MM.1S (cell line): ENCODE results near the gene TSPAN7.

Experiments
- DNase-seq: peaks from one replicate; pipeline ENCODE4 v3.0.0-alpha.2; 2015
- H2AFZ ChIP-seq: fragments of 300-600 bp; sonication (generic); 2 replicates; pipeline ENCODE4 v1.6.0; 2016; ENCODE audit warnings: antibody characterized with exemption, low read length
- H3F3A ChIP-seq: fragments of 300-600 bp; sonication (generic); 2 replicates; pipeline ENCODE4 v1.6.1; 2016; ENCODE audit warnings: mild to moderate bottlenecking, antibody characterized with exemption, low read length, moderate library complexity, mixed read lengths; ENCODE audit not compliant: insufficient read depth
- H3K27ac ChIP-seq: fragments of 300-600 bp; sonication (generic); 2 replicates; pipeline ENCODE4 v1.5.1; 2016; ENCODE audit warnings: mild to moderate bottlenecking, low read length
- H3K27me3 ChIP-seq: fragments of 300-600 bp; sonication (generic); replicated peaks from 2 replicates; pipeline ENCODE4 v1.6.0; 2016; ENCODE audit warnings: low read length; ENCODE audit not compliant: insufficient read depth
- H3K36me3 ChIP-seq: fragments of 300-600 bp; sonication (generic); replicated peaks from 2 replicates; pipeline ENCODE4 v1.6.1; 2016; ENCODE audit warnings: mild to moderate bottlenecking, low read length, mixed read lengths; ENCODE audit not compliant: insufficient read depth
- H3K4me1 ChIP-seq: fragments of 300-600 bp; sonication (generic); 2 replicates; pipeline ENCODE4 v1.6.1; 2016; ENCODE audit warnings: low read length, mixed read lengths
- H3K4me2 ChIP-seq: fragments of 300-600 bp; sonication (generic); 2 replicates; pipeline ENCODE4 v1.6.0; 2016; ENCODE audit warnings: low read depth, low read length
- H3K4me3 ChIP-seq: fragments of 300-600 bp; sonication (generic); 2 replicates; pipeline ENCODE4 v1.5.1; 2016; ENCODE audit warnings: low read length, mixed read lengths
- H3K79me2 ChIP-seq: fragments of 300-600 bp; sonication (generic); 2 replicates; pipeline ENCODE4 v1.6.1; 2016; ENCODE audit warnings: mixed run types, low read length, mixed read lengths
- H3K9ac ChIP-seq: fragments of 300-600 bp; sonication (generic); 2 replicates; pipeline ENCODE4 v1.6.1; 2016; ENCODE audit warnings: low read length, mixed read lengths
- H3K9me2 ChIP-seq: fragments of 300-600 bp; sonication (generic); replicated peaks from 2 replicates; pipeline ENCODE4 v1.6.1; 2016; ENCODE audit warnings: mild to moderate bottlenecking, low read length, mixed read lengths; ENCODE audit not compliant: insufficient read depth
- H3K9me3 ChIP-seq: fragments of 300-600 bp; sonication (generic); replicated peaks from 2 replicates; pipeline ENCODE4 v1.6.1; 2016; ENCODE audit warnings: mild to moderate bottlenecking, low read length, mixed read lengths; ENCODE audit not compliant: insufficient read depth
- H4K20me1 ChIP-seq: fragments of 300-600 bp; sonication (generic); 2 replicates; pipeline ENCODE4 v1.6.1; 2016; ENCODE audit warnings: mild to moderate bottlenecking, low read length, moderate library complexity, mixed read lengths; ENCODE audit not compliant: insufficient read depth
- EZH2 ChIP-seq: fragments of 300-600 bp; sonication (generic); optimal IDR thresholded peaks from 2 replicates; pipeline ENCODE3; 2017; ENCODE audit warnings: low read depth, mild to moderate bottlenecking, antibody characterized with exemption, low read length, mixed read lengths
- EZH2phosphoT487 ChIP-seq: fragments of 300-600 bp; sonication (generic); IDR thresholded peaks from 2 replicates; pipeline ENCODE4 v1.6.1; 2018; ENCODE audit warnings: antibody characterized with exemption, low read length
- TF ChIP-seq, protein P1 (sequence below): fragments of 300-600 bp; sonication (generic); IDR thresholded peaks from 2 replicates; pipeline ENCODE4 v1.5.1; 2016; ENCODE audit warnings: antibody characterized with exemption, low read length, mixed read lengths

Gene TSPAN7

GRCh38 chrX:38649221-38649620 lies 87.9 kb downstream of the TSPAN7 start:
- Histone ChIP-seq H3K4me1 (peaks cover 56% of the 10 kb centered on the region), H4K20me1 (no peaks in the 10 kb centered on the region), H3K9me2 (no peaks in the 10 kb centered on the region), H3F3A (peaks cover 16% of the 10 kb centered on the region), H3K36me3 (no peaks in the 10 kb centered on the region), H3K27me3 (no peaks in the 10 kb centered on the region), H3K27ac (no peak overlapping the region), H3K4me2 (no peak overlapping the region), H3K9me3 (no peaks in the 10 kb centered on the region), H3K4me3 (no peak overlapping the region), H3K79me2 (no peaks in the 10 kb centered on the region), H2AFZ (no peak overlapping the region), H3K9ac (no peak overlapping the region)
- TF ChIP-seq EZH2 (no peak), EZH2phosphoT487 (no peak)
- TF ChIP-seq, protein P1, sequence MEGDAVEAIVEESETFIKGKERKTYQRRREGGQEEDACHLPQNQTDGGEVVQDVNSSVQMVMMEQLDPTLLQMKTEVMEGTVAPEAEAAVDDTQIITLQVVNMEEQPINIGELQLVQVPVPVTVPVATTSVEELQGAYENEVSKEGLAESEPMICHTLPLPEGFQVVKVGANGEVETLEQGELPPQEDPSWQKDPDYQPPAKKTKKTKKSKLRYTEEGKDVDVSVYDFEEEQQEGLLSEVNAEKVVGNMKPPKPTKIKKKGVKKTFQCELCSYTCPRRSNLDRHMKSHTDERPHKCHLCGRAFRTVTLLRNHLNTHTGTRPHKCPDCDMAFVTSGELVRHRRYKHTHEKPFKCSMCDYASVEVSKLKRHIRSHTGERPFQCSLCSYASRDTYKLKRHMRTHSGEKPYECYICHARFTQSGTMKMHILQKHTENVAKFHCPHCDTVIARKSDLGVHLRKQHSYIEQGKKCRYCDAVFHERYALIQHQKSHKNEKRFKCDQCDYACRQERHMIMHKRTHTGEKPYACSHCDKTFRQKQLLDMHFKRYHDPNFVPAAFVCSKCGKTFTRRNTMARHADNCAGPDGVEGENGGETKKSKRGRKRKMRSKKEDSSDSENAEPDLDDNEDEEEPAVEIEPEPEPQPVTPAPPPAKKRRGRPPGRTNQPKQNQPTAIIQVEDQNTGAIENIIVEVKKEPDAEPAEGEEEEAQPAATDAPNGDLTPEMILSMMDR: no peak
- DNase-seq: no peak

- H3K36me3 ChIP-seq: no peaks in the 10 kb centered on the region
- no peaks in the 10 kb centered on the region for H4K20me1 ChIP-seq
- peaks cover 53% of the 10 kb centered on the region for H3K4me1 ChIP-seq
- H3K4me2 ChIP-seq: no peak overlapping the region
- no peak for DNase-seq
- no peaks in the 10 kb centered on the region for H3K9me2 ChIP-seq
- H3F3A ChIP-seq: peaks cover 16% of the 10 kb centered on the region
- H3K9ac ChIP-seq: no peak overlapping the region
- no peaks in the 10 kb centered on the region for H3K9me3 ChIP-seq
- no peaks in the 10 kb centered on the region for H3K79me2 ChIP-seq
- no peak overlapping the region for H2AFZ ChIP-seq
- H3K27ac ChIP-seq: no peak overlapping the region
- no peaks in the 10 kb centered on the region for H3K27me3 ChIP-seq
- H3K4me3 ChIP-seq: no peak overlapping the region
- no peak for TF ChIP-seq EZH2
Measured at GRCh38 chrX:38649674-38650647, 88.6 kb downstream of the TSPAN7 start.

DNA sequence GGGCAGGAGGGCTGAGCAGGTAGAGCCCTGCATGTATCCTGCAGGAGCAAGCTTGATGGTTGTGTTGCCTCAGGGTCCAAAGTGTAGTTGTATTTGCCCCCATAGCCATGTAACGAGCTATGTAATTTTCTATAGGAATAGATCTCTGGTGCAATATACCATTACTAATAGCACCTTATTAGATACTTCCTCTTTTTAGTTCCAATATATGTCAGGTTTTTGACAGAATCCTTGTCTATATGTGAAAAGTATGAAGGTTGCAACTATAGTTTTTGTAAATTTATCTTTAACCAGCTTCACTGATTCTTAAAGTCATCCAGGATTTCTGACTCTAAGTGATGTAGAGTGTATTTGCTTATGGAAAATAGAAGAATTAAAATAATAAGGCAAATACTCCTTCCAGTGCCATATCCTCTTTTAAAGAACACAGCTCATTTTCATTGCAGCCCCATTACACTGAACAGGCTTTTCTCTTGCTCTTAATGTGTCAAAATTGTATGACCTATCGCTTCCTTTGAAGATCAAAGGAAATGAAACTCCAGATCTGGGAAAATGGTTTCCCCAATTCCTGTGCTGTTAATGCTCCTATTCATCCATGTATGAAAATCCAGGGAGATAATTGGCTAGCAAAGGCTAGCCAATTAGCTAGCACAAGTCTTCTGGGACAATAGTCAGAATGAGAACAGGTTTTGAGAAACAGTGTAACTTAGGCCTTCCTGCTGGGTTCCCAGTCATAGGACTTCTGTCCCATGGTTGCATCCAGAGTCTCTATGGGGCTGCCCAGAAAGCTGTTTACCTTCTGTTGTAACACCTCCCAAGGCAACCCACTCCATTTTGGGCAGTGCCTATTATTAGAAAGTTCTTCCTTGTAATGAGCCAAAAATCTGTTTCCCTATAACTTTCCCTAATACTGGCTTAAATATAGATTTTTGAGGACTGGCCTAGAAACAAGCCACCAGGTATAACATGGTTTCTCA lies 90.6 kb downstream of the TSPAN7 start:
- Histone ChIP-seq H3K4me2 (no peak overlapping the region), H3K9me2 (no peaks in the 10 kb centered on the region), H3K9ac (no peak overlapping the region), H3F3A (peaks cover 16% of the 10 kb centered on the region), H3K9me3 (no peaks in the 10 kb centered on the region), H2AFZ (no peak overlapping the region), H3K36me3 (no peaks in the 10 kb centered on the region), H3K27me3 (no peaks in the 10 kb centered on the region), H3K79me2 (no peaks in the 10 kb centered on the region), H4K20me1 (no peaks in the 10 kb centered on the region), H3K4me1 (peaks cover 45% of the 10 kb centered on the region), H3K27ac (peak overlapping the region; percentile 80; the same call in 1 of the 2 replicates), H3K4me3 (no peak overlapping the region)
- TF ChIP-seq EZH2phosphoT487 (no peak), EZH2 (no peak)
- TF ChIP-seq, protein P1: no peak
- no peak for DNase-seq
